Thoracic aorta (tissue), 2 donors: ENCODE results near the gene KRTAP5-7. TPM values are rescaled to one million over a fixed set of nuclear protein-coding genes. Genes with fewer than 3 reads are reported as not detected.
"Not testable (repeated sequence)": the region's sequence is repeated elsewhere in the genome, so short reads cannot be mapped to it uniquely, and the experiment has no call there.

Experiments used
- ATAC-seq: fragments of 150-250 bp; one replicate; pipeline ENCODE4 v1.8.0; 2017; ENCODE audit warnings: low read depth; ENCODE audit not compliant: insufficient number of reproducible peaks, low FRiP score
- DNase-seq: peaks from one replicate; pipeline ENCODE4 v3.0.0-alpha.2; 2020; ENCODE audit warnings: low spot score
- H3K27ac ChIP-seq, 2 donors: fragments of 200-600 bp; sonication (generic); 1 replicate in 1 of 2; 2 replicates in 1 of 2; pipeline ENCODE4 v1.5.1; 2016; ENCODE audit warnings: mild to moderate bottlenecking in 2 of 2, moderate library complexity in 2 of 2
- H3K27me3 ChIP-seq: fragments of 200-600 bp; sonication (generic); replicated peaks from 2 replicates; pipeline ENCODE4 v1.6.0; 2016; ENCODE audit warnings: mild to moderate bottlenecking; ENCODE audit not compliant: insufficient read depth
- H3K36me3 ChIP-seq: fragments of 200-600 bp; sonication (generic); one replicate; pipeline ENCODE4 v1.5.1; 2016
- H3K4me1 ChIP-seq, 2 donors: fragments of 200-600 bp; sonication (generic); 1 replicate in 1 of 2; 2 replicates in 1 of 2; pipeline versions ENCODE4 v1.5.1 to v1.6.0; 2016; ENCODE audit warnings: low read depth in 2 of 2, mild to moderate bottlenecking in 1 of 2; ENCODE audit not compliant: control insufficient read depth in 1 of 2
- H3K4me3 ChIP-seq: fragments of 200-600 bp; sonication (generic); 2 replicates; pipeline ENCODE4 v1.5.1; 2016; ENCODE audit warnings: mild to moderate bottlenecking
- H3K9me3 ChIP-seq: fragments of 200-600 bp; sonication (generic); 2 replicates; pipeline ENCODE4 v1.5.1; 2016
- total RNA-seq, 2 donors: library from RNA; depleted of rRNA; stranded (reverse); fragments of >200 nt; gene quantifications; one replicate each; pipeline versions ENCODE4 v1.1.0 to v1.2.3, GENCODE V29; 2016
- TF ChIP-seq, protein P1 (sequence below): fragments of 200-600 bp; sonication (generic); IDR thresholded peaks from one replicate; pipeline ENCODE4 v1.5.1; 2019; ENCODE audit warnings: antibody characterized with exemption

Gene KRTAP5-7
- total RNA-seq, 2 donors from 2014 or later = not detected

DNA sequence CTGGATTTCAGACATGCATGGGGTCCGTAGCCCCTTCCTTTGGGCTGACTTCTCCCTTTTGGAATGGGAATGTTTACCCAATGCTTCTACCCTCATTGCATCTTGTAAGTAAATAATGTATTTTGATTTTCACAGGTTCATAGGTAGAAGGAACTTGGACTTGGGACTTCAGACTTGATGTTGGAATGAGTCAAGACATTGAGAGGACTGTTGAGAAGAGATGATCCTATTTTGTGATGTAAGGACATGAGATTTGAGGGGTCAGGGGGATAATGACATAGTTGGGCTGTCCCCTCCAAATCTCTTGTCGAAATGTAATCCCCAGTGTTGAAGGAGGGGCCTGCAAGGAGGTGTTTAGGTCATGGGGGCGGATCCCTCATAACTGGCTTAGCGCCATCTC, 37.4 kb downstream of the KRTAP5-7 start:
- DNase-seq (no peak), ATAC-seq (no peak)
- TF ChIP-seq, protein P1, sequence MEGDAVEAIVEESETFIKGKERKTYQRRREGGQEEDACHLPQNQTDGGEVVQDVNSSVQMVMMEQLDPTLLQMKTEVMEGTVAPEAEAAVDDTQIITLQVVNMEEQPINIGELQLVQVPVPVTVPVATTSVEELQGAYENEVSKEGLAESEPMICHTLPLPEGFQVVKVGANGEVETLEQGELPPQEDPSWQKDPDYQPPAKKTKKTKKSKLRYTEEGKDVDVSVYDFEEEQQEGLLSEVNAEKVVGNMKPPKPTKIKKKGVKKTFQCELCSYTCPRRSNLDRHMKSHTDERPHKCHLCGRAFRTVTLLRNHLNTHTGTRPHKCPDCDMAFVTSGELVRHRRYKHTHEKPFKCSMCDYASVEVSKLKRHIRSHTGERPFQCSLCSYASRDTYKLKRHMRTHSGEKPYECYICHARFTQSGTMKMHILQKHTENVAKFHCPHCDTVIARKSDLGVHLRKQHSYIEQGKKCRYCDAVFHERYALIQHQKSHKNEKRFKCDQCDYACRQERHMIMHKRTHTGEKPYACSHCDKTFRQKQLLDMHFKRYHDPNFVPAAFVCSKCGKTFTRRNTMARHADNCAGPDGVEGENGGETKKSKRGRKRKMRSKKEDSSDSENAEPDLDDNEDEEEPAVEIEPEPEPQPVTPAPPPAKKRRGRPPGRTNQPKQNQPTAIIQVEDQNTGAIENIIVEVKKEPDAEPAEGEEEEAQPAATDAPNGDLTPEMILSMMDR = no peak
- H3K27me3 ChIP-seq = no peaks in the 10 kb centered on the region
- H3K36me3 ChIP-seq = no peaks in the 10 kb centered on the region
- no peak overlapping the region for H3K4me3 ChIP-seq
- no peaks in the 10 kb centered on the region for H3K9me3 ChIP-seq
- H3K4me1 ChIP-seq = no peaks in the 10 kb centered on the region
- no peak overlapping the region for H3K27ac ChIP-seq

DNA sequence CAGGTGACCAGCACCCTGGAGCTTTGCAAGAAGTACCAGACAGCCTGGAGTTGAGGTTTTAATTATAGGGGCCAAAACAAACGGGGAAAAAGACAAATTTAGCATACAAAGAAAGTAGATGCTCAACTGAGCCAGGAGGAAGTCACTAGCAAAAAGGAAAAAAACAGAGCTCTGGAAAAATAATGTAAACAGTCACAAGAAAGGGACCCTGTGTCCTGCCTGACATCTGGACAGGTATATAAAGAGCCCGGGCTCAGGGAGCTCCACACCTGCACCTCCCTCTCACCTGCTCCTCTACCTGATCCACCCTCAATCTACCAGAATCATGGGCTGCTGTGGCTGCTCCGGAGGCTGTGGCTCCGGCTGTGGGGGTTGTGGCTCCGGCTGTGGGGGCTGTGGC, 38.2 kb downstream of the KRTAP5-7 start, which contains the start of gene KRTAP5-10:
Gene KRTAP5-10, plus strand, starts transcription at position 301 of the 400 bp plus-strand sequence. Its CDS starts 25 bp downstream, at position 326.
- DNase-seq (no peak), ATAC-seq (no peak)
- no peak within 1 kb of the TSS for H3K27ac ChIP-seq
- H3K27me3 ChIP-seq = no peaks in the 10 kb centered on the region
- H3K9me3 ChIP-seq = no peaks in the 10 kb centered on the region
- H3K4me1 ChIP-seq = no peaks in the 10 kb centered on the region
- TF ChIP-seq, protein P1 = no peak
- H3K36me3 ChIP-seq = no peaks in the 10 kb centered on the region
- no peak within 1 kb of the TSS for H3K4me3 ChIP-seq

DNA sequence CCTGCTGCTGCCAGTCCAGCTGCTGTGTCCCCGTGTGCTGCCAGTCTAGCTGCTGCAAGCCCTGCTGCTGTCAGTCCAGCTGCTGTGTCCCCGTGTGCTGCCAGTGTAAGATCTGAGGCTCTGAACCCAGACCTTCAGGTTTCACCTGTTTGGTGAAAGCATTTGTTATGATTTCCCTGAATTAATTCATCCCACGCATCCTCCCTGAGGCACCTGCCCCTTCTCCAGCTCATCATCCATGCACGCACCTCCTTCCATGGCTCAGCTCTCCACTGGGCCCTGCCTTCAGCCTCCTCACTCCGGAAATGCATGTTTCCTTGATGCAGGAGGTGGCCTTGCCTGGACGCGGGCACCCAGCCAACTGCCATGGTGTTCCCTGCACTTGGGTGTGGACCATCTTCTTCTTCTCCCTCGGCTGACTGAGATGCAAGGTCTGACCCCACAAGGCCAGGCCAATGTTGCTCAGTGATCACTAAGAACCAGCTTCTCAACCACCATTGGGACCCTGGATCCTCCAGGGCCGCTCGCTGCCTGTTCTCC, 39.1 kb downstream of the KRTAP5-7 start:
- no peaks in the 10 kb centered on the region for H3K36me3 ChIP-seq
- TF ChIP-seq, protein P1 = no peak
- H3K9me3 ChIP-seq = no peaks in the 10 kb centered on the region
- H3K4me1 ChIP-seq = no peaks in the 10 kb centered on the region
- H3K27ac ChIP-seq = no peak overlapping the region
- no peak overlapping the region for H3K4me3 ChIP-seq
- ATAC-seq = no peak
- DNase-seq = no peak
- no peaks in the 10 kb centered on the region for H3K27me3 ChIP-seq

DNA sequence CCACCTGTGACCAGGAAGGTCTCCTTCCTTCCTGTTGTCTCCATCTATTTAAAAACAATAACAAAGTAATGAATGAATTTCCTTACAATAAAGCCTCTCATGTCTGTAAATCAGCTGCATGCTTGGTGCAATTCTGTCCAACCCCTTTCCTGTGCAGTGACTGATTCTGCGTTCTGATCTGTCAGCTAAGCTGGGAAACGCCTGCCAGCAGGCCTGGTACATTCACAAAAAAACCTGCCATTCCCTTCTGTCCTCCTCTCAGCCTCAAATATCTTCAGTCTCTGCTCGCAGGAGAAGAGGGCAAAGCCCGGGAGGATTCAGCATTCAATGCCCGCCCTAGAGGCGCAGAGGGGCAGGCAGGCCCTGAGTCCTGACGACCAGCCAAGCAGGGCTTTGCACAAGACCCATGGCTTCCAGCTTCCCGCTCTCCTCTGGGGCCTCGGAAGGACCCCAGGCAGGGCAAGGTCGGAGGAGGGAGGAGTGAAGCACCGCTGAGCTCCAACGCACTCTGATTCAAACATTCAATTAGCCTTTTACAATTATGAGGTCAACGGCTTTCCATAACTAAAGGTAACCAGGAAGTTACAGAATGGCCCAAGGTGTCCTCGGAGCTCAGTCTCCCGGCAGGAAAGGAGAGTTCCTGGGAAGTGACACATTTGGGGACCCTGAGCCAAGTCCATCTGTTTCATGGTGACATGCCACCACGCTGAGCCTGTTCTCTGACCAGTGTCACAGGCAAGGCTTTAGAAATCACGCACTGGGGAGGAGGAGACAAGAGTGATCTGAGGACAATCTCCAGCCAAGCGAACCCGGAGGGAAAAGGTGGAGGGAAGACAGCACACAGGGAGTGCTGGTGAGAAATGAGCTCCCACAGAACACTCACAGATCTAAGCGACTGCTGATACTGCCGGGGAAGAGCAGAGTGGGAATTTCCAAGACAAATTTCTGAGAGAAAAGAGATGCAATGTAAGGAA, 39.8 kb downstream of the KRTAP5-7 start:
- H3K4me3 ChIP-seq, H3K27ac ChIP-seq, ATAC-seq: not testable (repeated sequence)

DNA sequence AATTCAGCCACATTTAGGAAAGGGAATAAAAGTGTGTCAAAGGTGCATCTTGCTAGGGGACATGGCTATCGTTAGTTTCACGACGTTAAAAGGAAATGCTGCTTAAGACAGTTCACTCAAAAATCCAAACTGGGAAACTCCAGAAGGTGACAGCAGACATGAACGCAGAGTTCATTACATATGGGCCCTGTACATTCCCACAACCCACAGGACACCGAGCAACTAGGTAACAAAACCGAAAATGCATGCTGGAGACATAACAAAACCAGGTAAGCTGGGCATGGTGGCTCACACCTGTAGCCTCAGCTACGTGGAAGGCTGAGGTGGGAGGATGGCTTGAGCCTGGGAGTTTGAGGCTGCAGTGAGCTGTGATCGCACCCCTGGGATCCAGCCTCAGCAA, 40.6 kb downstream of the KRTAP5-7 start:
- not testable (repeated sequence) for H3K4me1 ChIP-seq, H3K27me3 ChIP-seq, H3K4me3 ChIP-seq, ATAC-seq, H3K9me3 ChIP-seq, H3K27ac ChIP-seq, DNase-seq, H3K36me3 ChIP-seq

More for the DNA sequence above, 39.8 kb downstream of the KRTAP5-7 start:
- not testable (repeated sequence) for H3K36me3 ChIP-seq, H3K27me3 ChIP-seq, H3K4me1 ChIP-seq, DNase-seq, H3K9me3 ChIP-seq

DNA sequence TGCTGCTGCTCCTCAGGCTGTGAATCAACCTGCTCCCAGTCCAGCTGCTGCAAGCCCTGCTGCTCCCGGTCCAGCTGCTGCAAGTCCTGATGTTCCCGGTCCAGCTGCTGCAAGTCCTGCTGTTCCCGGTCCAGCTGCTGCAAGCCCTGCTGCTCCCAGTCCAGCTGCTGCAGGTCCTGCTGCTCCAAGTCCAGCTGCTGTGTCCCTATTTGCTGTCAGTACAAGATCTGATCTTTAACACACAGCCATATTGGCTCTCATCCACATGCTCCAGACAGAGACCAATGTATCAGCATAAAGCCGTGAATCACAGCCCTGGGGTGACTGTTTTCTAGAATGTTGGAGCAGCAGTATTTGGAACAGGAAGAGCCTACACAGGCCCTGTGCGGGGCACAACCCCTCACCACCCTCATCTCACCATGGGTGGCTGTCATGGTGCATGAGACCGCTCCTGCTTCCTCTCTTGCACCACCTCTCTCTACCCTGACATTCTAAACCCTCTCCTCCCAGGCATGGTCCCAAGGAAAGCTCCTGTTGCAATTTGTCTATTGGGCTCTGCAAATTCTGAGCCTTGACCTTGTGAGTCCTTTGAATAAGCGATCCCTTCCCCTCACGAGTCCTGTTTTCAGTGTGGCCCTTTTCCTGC, 41.8 kb downstream of the KRTAP5-7 start:
- no peaks in the 10 kb centered on the region for H3K36me3 ChIP-seq
- TF ChIP-seq, protein P1 = no peak
- H3K9me3 ChIP-seq = no peaks in the 10 kb centered on the region
- DNase-seq = no peak
- no peaks in the 10 kb centered on the region for H3K27me3 ChIP-seq
- no peak for ATAC-seq
- H3K4me3 ChIP-seq = no peak overlapping the region
- H3K27ac ChIP-seq = no peak overlapping the region
- no peaks in the 10 kb centered on the region for H3K4me1 ChIP-seq

DNA sequence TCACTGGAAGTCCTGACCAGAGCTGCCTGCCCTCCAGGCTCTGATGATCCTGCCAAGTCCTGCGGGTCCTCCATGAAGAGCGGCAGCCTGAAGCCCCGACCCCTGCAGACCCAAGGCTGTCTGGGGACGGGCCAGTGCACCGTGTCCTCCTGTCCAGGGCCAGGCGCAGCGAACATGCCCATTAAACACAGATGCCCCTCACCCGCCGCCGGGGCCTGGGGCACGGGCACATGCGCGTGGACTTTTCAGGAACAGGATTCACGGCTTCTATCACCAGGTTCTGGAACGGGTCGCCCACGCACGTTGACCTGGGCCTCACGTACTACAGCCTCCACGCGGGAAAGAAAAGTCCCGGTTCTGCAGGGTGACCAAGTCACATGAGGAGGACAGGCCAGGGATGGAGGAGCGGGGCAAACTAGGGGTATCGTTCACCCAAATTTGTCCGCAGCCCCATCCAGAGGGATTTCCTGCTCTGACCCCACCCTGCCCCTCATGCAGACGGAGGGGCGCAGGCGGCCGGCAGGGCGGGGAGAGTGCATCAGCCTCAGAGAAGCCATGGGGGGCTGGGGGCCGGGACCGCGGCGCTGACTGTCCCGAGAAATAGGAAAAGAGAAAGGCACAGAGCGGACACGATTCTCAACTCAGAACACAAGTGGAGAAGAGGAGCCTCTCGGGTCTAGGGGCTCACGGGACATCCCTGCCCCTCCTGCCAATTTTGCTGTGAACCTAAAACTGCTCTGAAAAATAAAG, 44.2 kb downstream of the KRTAP5-7 start:
- not testable (repeated sequence) for H3K27ac ChIP-seq, H3K4me1 ChIP-seq, H3K36me3 ChIP-seq, H3K9me3 ChIP-seq, H3K27me3 ChIP-seq, ATAC-seq, DNase-seq, H3K4me3 ChIP-seq
